ENCODE results near the gene CCDC61.

CCDC61 gene

GRCh38 chr19:46040125-46040524 lies 44.9 kb downstream of the CCDC61 start:
- DNase-seq (ENCODE audit: low read depth): no peak

DNA sequence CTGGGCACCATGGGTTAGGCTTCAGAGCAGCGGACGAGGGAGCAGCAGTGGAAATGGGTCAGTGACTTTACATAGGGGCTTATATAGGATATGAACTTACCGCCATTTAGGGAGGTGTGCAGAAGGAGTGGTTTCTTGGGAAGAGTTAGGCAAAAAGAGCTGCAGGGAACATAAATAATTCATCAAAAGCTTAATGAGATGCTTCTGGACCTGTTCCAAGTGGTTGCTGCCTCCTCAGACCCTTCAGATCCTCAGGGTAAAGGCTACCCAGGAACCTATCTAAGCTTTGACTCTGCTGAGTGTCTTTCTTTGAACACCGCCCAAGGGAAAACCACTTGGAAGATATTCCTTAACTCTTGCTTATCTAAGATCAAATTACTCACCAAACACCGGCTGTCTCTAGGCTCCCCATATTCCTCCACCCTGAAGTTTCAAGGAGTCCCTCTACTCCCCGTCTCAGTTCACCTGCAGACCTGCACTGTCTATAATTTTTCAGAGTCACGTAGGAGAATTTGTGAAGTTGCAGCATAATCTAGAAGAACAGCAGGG lies 45.8 kb downstream of the CCDC61 start, which contains the start of gene IGFL4:
TSS of gene IGFL4 (minus strand) at position 51 of the 549 bp plus-strand sequence. CDS start at position 11, 40 bp downstream.
- DNase-seq (ENCODE audit: low read depth): no peak

GRCh38 chr19:46042252-46042883 lies 47.1 kb downstream of the CCDC61 start:
- DNase-seq (ENCODE audit: low read depth): no peak

- no peak for DNase-seq (ENCODE audit: low read depth)
Measured at GRCh38 chr19:46043519-46043918, 48.3 kb downstream of the CCDC61 start.

- DNase-seq (ENCODE audit: low read depth): no peak
Measured at GRCh38 chr19:46049597-46049996, 54.3 kb downstream of the CCDC61 start.

DNA sequence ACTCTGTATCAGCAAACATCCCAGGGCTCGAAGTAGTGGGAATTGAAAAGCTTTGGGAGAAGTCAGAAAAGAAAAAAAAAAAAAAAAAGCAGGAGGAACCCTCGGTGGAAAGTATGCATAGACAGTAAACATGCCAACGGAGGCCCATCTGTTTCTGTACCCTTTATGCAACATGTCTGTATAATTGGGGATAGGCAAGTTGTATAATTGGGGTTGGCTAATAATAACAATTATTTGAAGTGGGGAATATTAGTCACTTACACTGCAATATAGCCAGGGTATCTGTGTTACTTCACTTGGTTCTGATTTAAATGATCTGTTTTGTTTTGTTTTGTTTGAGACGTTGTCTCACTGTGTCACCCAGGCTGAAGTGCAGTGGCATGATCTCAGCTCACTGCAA lies 57.6 kb downstream of the CCDC61 start:
- no peak for DNase-seq (ENCODE audit: low read depth)

DNA sequence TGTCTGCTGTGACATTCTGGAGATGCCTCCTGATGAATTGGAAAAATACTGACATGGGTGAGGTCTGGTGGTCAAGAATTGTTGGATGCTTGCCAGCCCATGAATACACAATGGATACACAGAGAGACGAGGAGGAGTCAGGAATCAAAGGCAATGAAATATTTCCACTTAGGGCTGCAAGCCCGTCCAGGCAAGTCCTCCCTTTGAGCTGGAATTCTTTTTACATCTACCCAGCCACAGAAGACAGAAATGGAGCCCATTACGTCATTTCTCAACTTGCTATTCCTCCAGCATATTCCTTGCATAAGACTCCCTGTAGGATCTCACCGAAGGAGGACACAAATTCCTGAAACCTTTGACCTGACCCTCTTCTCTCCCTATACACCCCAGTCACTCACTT lies 61.3 kb downstream of the CCDC61 start:
- DNase-seq (ENCODE audit: low read depth): no peak

DNA sequence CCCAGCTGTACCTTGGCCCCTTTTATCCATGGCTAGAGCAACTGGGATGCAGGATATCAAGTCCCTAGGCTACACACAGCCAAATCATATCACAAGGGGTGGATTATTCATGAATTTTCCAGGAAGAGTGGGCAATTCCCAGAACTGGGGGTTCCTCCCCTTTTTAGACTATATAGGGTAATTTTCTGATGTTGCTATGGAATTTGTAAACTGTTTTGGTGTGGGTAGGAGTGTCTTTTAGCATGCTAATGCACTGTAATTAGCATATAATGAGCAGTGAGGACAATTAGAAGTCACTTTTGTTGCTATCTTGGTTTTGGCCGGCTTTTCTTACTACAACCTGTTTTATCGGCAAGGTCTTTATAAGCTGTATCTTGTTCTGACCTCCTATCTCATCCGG lies 63.5 kb downstream of the CCDC61 start:
- no peak for DNase-seq (ENCODE audit: low read depth)

DNA sequence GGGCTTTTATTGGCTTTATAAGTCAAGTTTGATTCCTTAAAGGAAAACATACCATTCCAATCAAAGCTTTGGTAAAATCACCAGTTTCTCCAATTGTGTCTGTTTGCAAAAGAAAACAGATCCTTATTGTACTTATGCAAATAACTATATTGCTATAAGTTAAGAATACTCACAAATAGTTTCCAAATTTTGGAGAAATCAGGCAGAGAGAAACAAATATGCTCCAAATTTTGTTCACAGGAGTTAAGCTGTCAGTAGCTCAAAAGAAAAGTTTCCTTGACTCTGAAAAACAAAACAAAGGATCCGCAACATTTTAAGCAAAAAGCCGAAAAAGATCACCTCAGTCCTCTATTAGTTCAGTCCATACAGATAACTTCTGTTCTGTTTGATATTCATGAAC lies 64.7 kb downstream of the CCDC61 start:
- no peak for DNase-seq (ENCODE audit: low read depth)

DNA sequence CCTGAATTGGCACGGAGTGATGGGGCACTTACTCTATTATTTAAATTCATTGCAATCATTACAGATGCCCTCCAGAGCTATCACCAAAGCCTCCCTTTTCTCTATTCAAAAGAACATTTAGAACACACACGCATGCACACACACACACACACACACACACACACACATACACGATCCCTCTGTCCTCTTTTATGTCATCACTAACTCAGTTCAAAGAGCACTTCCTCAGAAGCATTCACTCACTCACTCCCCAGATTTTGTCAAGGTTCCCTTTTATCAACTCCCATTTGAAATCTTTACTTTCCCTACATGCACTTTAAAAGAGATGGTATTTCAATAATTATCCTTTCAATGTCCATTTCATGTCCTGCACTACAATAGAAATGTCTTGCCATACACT lies 67.9 kb downstream of the CCDC61 start:
- no peak for DNase-seq (ENCODE audit: low read depth)

DNA sequence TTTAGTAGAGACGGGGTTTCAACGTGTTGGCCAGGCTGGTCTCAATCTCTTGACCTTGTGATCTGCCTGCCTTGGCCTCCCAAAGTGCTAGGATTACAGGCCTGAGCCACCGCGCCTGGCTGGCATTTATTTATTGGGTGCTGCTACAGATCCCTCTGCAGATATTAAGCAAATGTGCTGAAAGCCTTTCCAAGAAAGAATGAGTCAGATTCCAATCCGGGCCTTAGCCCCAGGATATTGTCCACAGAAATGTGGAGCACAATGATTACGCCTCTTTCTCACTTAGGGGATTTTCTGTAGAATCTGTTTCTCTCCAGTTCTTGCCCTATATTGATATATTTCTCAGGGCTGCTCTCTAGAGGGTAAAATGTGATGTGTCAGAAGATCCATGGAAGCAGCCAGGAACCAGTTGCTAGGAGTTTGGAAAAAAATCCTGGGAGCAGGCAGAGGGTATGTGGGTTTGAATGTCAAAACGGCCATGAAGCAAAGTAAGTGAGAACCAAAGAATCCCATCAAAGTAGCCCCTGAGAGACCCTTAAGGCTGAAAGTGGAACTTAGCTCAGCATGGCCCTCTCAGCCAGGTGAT lies 70.3 kb downstream of the CCDC61 start:
- DNase-seq (ENCODE audit: low read depth): no peak

DNA sequence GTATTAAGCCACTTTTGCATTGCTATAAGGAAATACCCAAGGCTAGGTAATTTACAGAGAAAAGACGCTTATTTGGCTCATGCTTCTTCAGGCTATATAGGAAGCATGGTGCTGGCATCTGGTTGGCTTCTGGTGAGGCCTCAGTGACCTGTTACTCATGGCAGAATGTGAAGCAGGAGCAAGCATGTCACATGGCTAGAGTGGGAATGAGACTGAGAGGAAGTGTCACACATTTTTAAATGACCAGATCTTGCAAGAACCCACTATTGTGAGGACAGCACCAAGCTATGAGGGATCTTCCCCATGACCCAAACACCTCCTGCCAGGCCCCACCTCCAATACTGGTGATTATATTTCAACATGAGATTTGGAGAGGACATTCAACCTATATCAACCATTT lies 71.2 kb downstream of the CCDC61 start:
- DNase-seq (ENCODE audit: low read depth): no peak

DNA sequence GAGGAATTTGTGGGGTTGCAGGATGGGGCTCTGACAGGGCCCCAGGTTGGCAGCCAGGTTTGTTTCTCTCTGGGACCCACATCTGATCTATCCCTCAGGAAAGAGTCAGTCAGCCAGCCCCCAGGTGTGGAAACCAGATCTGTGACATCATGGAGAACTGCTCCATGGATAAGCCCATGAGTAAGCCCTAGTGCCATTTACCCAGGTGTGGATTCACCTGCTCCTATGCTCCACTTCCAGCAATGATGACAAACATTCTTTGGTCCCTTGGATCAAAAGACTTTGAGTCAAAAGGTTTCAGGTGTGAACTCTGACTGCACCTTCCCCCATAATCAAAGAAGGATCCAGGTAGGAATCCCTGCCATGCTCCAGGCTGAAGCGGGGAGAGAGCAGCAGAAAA lies 72.4 kb downstream of the CCDC61 start:
- DNase-seq (ENCODE audit: low read depth): no peak
